Stimulated activated CD8-positive, alpha-beta memory T cell treated with anti-CD3 and anti-CD28 coated beads, Interleukin-2, amount 100 ng/mL, for 1 hour (primary cell): ENCODE results near the gene FAM168A.

Source experiments
- DNase-seq, 2 donors: peaks; one replicate each; pipeline ENCODE4 v3.0.0-alpha.2; 2020; ENCODE audit warnings: low read depth in 2 of 2

The FAM168A gene

DNA sequence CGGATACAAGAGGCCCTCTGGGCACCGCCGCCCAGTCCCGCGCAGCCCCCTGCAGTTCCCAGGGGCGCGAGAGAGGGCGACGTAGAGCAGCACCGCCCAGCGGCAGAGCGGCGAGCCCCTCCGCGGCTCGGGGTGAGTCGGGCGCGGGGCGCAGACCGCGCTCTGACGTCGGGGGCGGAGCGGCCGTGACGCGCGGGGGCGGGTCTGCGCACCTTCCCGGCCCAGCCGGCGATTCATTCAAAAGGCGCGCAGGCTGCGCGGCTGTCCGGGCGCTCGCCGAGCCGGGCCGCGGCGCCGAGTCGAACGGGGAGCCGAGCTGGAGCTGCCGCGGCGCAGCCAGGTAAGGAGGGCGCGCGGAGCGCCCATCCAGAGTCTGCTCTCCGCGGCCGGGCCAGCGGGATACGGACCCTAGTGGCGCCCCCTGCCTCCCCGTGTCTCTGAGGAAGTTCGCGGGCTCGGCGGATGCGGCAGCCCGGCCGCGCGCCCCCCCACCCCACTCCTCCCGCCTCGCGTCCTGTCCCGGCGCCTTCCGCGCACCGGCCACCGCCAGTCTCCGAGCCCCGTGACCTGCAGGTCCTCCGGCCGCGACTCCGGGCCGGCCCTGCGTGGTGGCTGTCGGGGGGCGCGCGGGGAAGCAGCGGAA, 221.6 kb downstream of the FAM168A start, which contains the start of gene RELT:
Gene RELT (plus strand): TSS at position 240 of the 643 bp plus-strand sequence. CDS start 12,738 bp downstream, outside the sequence.
- peak; percentile 86 for DNase-seq

DNA sequence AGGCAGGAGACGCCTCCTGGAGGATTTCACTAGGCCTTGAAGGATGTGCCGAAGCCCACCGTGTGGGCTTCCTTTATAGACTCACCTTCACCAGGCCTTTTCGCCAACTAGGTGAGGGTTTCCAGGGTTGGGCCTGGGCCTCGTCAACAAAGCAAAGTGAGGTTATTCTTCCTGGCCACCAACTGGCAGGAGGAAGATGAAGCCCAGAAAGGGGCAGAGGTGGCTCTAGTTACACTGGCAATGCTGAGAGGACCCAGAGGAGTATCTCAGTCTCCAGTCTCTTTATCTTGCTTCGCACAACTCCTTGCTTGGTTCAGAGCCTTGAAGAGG, 222.1 kb downstream of the FAM168A start:
- no peak for DNase-seq

DNA sequence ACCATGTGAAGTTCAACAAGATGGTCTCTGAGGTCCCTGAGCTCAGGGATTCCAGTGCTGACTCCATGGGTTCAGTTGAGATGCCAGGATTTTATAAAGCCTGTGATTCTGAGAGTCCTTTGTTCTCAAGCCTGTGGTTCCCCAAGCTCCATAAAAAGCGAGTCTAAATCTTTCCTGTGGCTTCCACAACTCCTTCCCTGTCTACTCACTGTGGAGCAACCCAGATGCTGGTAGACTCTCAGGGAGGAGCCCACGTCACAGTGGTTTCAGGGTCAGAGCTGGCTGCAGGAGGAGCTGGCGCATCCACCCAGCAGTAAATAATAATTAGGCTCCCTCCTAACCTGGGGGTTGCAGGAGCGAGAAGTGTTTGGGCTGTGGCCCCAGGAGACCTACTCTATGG, 223.8 kb downstream of the FAM168A start:
- DNase-seq = no peak

DNA sequence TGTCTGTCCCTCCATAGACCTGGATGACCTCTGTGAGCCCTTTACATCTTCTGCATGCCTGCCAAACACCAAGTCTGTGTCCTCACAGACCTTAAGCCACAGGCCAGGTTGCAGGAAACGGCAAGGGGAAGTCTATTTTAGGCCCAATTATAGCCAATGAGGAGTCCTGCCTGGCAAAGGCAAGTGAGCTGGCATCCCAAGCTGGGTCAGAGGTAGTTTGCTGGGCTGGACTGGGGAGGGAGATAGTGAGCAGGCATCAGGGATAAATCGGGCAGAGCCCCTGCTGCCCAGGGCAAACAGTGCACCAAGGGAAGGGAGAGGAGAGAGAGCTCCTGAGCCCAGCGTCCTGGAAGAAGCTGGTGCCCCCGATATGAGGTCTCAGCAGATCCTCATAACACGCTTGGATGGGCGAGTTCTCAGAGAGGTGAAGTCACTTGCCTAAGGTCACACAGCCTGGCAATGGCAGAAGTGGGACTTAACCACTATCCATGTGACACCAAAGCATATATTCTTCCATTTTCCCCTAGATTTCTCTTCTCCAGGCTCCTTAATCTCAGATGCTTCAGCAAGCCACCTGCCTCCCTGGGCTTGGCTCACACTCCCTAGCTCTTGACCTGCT, 225.4 kb downstream of the FAM168A start:
- DNase-seq = no peak

DNA sequence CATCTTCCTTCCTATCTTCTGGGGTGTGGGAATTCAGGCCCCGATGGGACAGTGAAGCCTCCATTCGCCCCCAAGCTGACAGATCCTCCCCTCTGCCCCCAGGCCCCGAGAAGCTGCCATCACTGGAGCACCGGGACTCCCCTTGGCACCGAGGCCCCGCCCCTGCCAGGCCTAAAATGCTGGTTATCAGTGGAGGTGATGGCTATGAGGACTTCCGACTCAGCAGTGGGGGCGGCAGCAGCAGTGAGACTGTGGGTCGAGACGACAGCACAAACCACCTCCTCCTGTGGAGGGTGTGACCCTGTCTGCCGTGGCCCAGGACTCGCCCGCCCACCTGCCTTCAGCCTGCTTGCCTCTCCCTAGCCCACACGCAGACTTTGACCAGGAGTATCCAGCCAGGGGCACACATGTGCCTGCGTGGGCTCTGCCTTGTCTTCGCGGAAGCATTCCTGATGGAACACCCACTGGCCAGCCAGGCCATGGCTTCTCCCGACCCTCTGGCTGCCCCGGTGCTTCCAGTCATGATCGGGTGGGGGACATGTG, 230.4 kb downstream of the FAM168A start:
- DNase-seq = no peak

DNA sequence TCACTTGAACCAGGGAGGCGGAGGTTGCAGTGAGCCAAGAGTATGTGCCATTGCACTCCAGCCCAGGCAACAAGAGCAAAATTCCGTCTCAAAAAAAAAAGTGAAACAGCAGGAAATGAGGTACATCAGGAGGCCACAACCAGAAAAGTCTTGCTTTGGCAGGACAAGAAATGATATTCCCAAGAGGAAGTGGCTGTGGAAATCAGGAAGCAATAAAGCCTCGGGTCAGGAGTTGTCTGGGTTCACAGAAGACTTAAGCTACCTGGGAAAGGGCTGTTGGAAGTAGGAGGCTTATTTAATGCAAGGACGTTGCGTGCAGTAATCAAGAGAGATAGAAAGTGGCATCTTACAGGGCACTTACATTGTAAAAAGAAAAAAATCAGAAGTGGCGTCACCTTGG, 231.0 kb downstream of the FAM168A start:
- no peak for DNase-seq

DNA sequence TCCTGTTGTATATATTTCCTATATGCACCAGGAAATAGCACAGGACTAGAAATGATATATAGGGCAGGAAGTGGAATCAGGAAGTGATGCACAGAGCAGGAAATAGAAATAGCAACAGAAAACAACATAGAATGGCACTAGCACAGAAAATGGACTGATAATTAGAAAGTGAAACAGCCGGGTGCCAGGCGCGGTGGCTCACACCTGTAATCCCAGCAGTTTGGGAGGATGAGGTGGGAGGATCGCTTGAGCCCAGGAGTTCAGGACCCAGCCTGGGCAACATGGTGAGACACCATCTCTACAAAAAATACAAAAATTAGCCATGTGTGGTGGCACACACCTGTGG, 231.7 kb downstream of the FAM168A start:
- DNase-seq = no peak

DNA sequence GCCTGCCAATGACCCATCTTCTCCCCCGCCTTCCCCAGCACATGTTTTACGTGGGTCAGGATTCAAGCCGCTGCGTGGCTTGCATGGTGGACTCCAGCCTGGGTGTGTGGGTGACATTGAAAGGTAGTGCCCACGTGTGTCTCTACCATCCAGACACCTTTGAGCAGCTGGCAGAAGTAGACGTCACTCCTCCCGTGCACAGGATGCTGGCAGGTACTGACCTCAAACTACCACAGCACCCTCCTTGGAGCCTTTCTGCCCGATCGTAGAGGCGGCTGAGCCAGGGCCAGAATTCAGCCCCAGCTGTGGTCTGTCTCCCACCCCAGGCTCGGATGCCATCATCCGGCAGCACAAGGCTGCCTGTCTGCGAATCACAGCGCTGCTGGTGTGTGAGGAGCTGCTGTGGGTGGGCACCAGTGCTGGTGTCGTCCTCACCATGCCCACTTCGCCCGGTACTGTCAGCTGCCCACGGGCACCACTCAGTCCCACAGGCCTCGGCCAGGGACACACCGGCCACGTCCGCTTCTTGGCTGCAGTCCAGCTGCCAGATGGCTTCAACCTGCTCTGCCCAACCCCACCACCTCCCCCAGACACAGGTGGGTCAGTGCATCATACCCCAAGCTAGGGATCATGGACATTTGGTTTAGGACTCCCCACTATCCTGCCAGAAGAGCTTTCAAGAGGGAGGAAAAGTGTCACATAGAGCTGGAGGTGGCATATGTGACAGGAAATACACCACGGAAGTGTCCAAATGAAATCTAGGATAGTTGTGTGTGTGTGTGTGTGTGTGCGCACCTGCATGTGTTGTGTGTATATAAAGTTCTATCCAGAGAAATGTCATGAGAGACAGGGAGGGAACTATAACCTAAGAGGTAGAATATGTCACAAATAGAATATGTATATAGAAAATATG, 232.3 kb downstream of the FAM168A start:
- no peak for DNase-seq

DNA sequence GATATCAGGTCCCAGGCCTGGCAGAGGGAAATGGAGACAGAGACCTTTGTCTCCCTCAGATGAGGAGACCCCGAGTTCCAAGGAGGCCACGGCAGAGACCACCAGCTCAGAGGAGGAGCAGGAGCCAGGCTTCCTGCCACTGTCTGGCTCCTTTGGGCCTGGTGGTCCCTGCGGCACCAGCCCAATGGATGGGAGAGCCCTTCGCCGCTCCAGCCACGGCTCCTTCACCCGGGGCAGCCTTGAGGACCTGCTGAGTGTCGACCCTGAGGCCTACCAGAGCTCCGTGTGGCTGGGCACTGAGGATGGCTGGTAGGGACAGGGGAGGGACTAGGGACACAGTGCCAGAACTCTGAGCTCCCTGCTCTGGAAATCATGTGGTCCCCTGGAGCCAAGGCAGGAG, 234.8 kb downstream of the FAM168A start:
- no peak for DNase-seq

DNA sequence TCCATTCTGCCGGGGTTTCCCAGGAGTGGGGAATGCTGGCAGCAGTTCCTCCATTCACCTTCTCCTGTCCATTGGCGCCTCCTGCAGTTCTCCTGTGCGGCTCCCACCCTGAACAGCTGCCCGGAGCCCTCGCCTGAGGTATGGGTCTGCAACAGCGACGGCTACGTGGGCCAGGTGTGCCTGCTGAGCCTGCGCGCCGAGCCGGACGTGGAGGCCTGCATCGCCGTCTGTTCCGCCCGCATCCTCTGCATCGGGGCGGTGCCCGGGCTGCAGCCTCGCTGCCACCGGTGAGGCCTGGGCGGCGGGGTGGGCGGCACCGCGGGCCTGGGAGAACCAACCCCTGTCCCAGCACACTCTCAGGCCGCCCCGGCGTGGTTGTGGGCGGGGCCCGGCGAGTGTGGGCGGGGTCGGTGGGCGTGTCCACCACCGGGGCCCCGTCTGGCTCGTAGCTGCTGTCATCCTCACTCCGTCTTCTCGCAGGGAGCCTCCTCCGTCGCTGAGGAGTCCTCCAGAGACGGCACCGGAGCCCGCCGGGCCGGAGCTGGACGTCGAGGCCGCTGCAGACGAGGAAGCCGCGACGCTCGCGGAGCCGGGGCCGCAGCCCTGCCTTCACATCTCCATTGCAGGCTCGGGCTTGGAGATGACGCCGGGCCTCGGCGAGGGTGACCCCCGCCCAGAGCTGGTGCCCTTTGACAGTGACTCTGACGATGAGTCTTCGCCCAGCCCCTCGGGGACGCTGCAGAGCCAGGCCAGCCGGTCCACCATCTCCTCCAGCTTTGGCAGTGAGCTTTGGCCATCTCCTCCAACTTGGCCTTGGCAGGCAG, 235.7 kb downstream of the FAM168A start:
- DNase-seq = no peak

DNA sequence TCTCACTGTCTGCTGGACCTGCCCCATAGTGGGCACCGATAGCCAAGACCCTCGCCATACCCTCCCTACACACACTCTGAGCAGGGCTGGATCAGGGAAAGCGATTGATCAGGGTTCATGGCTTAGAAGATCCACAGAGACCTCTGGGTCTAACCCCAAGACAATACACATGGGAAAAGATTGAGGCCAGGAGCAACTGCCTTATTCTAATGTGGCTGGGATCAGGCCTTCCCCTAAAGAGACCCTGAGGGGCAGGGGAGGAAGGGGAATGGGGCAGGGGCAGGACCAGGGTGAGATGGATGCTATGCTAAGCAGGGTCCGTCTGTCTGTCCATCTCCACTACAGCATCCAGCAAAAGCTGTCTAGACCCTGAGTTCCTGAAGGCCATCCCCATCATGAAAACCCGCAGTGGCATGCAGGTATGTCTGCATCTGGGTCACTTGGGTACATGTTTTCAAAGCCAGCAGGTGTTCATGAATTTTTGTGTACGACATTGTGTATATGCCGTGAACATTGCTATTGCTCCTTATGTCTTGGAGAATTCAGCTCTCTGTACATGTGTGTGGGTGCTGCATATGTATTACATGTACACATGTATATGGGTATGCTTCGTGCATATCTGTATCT, 237.1 kb downstream of the FAM168A start:
- no peak for DNase-seq

DNA sequence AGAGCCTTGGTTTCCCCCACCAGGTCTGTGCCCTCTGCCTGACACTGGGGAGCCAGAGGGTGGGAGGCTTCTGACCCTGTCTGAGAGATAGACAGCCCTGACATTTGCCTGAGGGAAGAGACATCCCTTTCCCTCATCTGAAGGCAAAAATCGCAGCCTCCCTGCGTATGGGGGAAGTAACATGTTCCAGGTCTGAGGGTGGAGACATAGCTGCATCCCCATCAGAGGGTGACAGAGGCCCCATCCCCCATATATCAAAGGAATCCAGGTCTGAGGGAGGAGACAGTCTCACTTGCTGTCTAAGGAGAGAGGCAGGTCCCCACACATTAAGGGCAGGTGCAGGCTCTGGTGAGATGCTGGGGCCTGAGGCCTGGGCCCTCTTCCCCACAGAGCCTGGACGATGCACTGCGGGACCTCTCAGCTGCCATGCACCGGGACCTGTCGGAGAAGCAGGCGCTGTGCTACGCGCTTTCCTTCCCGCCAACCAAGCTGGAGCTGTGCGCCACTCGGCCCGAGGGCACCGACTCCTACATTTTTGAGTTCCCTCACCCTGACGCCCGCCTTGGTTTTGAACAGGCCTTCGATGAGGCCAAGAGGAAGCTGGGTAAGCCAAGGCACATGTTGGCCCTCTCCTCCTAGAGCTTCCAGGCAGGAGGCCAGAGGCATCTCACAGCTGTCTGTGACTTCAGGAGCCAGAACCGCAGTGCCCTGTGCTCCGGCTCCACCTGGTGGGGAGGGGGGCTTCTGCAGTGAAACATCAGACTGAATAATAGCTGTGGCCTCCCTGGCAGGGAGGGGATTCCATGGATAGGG, 237.8 kb downstream of the FAM168A start:
- DNase-seq = no peak

DNA sequence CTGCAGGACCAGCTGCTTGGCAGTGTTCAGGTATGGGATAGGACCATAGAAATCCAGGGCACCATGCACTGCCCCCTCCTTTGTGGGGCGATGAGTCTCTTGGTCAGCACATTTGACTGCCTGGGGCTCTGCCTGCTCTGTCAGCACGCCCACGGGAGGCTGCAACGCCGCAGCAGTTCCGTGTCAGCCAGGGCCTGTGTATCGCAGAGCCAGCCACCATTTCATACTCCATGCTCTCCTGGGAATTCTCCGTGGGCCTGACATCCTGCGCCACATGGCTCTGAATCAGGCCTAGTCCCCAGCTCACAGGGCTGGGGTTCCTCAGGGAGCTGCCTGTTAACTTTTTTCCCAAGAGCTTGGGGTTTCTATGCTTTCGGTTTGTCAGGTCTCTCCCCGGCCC, 238.6 kb downstream of the FAM168A start:
- DNase-seq = no peak

DNA sequence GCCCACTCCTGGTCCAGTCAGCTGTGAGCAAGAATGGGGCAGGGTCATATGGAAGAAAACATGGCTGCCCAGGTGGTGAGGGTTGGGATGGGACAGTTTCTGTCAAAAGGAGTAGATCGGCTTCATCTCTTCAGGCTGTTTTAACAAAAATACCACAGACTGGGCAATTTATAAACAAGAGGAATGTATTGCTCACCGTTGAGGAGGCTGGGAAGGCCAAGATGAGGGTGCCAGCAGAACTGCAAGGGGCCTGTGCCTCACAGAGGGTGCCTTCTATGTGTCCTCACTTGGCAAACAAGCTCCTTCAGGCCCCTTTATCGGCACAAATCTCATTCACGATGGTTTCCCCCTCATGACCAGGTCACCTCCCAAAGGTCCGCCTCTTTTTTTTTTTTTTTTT, 239.8 kb downstream of the FAM168A start:
- no peak for DNase-seq

DNA sequence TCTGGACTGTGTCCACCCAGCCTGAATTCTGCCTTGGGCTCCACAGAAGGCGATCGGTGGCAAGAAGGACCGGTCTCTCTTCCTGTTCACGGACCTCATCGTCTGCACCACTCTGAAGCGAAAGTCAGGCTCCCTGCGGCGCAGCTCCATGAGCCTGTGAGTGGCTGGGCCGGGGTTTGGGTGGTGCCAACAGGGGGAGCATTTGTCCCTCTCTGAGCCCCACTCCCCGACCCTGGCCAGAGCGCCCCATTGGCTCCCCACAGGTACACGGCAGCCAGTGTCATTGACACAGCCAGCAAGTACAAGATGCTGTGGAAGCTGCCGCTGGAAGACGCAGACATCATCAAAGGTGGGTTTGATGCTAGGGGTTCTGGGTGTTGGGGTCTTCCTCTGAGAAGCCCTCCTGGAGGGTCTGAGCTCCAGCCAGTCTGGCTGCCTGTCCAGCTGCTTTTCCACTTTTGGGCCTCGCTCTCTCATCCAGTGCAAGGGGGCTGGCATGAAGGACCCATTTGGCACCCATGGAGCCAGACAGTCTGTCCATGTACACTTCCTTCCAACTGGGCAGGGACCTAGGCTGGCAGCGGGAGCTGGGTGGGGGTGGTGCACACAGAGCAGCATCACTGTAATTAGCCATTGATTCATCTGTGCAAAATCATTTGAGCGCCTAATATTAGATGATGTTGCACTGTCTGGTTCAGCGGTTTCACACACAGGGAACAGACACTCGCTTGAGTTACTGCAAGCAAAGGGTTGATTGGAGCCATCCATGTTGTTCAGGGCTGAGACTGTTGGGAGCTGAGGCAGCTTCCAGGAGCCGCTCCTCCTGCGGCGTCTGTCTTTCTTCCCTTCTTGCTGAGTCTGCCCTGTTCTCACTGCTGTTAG, 240.7 kb downstream of the FAM168A start:
- no peak for DNase-seq

DNA sequence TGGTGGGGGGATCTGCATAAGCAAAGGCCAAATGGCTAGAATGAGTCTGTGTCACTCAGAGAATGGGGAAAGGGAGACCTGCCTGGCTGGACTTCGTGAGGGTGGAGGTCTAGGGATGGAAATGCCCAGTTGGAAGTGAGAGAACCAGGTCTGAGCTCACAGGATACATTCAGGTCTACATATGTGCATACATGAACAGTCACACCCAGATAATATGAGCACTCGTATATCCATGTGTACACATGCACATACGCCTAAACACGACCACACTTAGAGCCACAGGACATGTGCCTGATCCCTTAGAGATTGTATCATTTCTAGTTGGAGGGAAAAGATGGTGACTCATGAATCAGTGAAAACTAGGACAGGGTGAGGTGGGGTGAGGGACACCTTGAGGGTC, 242.8 kb downstream of the FAM168A start:
- DNase-seq = no peak

DNA sequence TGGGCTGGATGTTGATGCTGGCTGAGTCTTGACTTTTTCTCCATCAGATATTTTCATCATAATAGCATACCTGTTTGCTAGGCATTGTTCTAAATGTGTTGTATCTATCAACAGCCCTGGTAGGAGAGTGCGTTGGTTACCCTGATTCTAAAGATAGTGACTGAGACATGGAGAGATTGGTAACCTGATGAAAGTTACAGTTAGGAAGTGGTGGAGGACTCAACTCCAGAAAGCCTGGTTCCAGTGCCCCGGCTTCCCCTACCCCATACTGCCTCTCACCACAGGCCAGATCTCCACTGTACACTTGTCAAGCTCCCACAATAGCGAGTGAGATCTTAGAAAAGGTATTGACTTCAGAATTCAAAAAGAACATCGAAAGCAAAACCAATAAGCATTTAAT, 244.5 kb downstream of the FAM168A start:
- DNase-seq = no peak

DNA sequence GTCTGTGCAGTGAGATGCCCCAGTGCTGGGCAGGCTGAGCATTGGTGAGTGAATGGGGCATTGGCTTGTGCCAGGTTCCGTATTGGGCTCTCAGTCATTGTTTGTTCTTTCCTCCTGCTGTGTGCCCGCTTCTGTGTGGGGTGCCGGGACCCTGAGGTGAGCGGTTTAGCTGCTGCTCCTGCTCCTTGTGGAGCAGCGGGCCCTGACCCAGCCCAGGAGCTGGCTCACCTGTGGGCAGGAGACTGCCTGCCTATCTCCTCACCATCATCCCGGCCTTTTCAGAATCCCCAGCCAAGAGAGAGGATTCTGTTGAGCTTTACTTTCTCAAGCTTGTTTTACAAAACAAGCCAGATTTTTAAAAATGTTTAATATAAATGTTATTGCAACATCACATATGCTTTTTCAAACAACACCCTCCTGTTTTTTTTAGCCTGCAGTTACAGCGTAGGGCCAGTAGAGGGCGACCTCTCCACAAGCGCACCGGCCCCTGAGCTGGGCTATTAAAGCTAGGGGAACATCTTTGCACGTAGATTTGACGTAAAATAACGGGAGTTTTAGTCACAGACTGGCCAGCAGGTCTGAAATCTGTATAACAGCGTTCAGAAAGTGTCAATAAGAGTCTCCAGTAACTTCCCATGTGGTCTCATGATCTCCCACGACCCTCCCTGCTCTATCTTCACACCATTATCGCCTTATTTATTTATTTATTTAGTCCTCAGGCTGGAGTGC, 246.8 kb downstream of the FAM168A start:
- DNase-seq = peak; percentile 26 to 28
